Activated gamma-delta T cell treated with Interleukin-2 at 50 U/mL for 16 hours (primary cell): ENCODE data around the gene PDE1A.

Experiments
- DNase-seq: peaks from one replicate; pipeline ENCODE4 v3.0.0-alpha.2; 2020

Gene PDE1A

DNA sequence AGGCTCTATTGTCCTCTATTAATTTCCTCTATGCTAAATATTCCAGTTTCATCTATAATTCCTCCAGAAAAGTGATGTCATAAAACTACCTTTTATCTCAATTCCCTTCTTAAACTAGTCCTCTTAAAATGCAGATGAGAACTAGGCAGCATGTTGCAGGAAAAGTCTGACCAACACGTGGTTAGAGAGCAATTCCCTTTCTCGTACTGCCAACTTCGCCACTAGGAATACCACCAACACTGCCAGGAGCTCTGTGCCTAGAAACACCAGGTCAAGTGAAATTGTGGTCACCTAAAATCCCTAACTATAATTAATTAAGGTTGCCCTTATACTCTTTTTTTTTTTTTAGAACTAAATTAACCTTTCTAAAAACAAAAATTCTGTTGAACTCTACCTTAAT is 313.5 kb downstream of the PDE1A start:
- DNase-seq: no peak

DNA sequence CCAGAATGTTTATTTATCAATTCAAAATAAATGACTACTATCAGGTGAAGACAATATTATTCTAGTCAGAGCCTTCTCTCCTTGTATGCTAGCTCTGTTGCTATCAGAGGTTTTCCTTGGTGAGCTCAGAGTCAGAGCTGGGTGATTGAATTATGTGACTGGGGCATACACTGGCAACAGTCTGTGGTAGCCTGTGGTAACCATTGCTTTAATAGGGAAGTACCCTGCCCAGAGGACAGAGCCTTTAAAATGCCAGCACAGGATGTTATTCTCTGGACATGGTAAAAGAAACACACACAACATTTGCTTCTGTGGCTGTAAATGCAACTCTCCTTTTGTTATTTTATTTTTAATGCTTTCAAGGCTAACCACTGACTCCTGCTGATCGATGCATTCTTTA is 316.5 kb downstream of the PDE1A start:
- DNase-seq: no peak

GRCh38 chr2:182103526-182103925 is 323.3 kb downstream of the PDE1A start:
- no peak for DNase-seq

DNA sequence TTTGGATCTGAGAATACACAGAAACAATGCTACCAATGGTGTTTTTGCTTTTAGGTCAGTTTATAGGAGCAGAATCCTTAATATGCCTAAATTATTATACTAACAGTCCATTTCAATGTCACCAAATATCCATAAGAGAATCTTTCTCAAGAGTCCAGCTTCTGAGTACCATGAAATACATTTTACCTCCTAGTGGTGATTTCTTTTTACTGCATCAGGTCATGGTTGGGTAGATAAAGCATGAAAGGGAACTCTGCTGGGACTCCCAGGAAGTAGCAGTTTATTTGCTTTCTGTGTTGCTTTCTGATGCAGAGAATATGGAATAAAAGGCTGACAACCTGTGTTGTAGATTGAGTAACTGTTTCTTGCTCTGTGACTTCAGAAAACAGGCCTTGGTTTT is 325.6 kb downstream of the PDE1A start:
- DNase-seq: no peak

DNA sequence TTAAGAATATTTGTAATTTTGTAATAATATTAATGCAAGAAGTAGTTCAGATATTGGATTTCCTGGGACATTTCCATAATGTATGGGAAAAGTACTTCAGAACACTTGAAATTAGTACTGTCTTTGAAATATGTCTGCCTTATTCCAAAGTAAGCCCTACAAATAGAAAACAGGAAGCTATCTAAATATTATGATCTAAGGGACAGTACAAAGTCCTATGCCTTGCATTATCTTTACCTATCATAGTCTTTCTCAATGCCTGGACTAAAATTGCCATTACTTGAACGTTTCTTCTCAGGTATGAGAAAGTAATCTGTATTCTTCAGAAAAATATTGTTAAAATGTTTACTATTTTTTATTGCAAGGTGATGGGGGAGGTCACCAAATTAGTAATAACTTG is 328.2 kb downstream of the PDE1A start:
- DNase-seq: no peak

- DNase-seq: no peak
Observed at GRCh38 chr2:182097571-182098164, 329.2 kb downstream of the PDE1A start.

- DNase-seq: no peak
Observed at GRCh38 chr2:182090486-182090885, 336.4 kb downstream of the PDE1A start.
